Mesenchymal stem cell (in vitro differentiated cells and primary cell): ENCODE measurements around the gene SLCO2A1.
A peak's percentile ranks its signal among the peaks of the same experiment; 100 is the strongest.

ENCODE experiments used
- DNase-seq: peaks from one replicate; pipeline ENCODE4 v3.0.0-alpha.2; 2013
- H2AFZ ChIP-seq: one replicate; pipeline ENCODE4 v1.6.1; 2013; ENCODE audit warnings: low read depth, mild to moderate bottlenecking, control low read depth, inconsistent platforms, low read length, moderate library complexity
- H2AK5ac ChIP-seq: 2 replicates; pipeline ENCODE4 v1.6.1; 2013; ENCODE audit warnings: low read length, moderate library complexity, mild to moderate bottlenecking, inconsistent platforms; ENCODE audit not compliant: severe bottlenecking
- H2BK120ac ChIP-seq: one replicate; pipeline ENCODE4 v1.6.1; 2013; ENCODE audit warnings: low read depth, mild to moderate bottlenecking, inconsistent platforms, low read length, moderate library complexity
- H2BK12ac ChIP-seq, 2 experiments: one replicate each; pipeline ENCODE4 v1.6.1; 2013; ENCODE audit warnings: inconsistent platforms in 2 of 2, low read length in 2 of 2, mild to moderate bottlenecking in 2 of 2, moderate library complexity in 2 of 2, control low read depth in 1 of 2
- H2BK15ac ChIP-seq: one replicate; pipeline ENCODE4 v1.6.1; 2013; ENCODE audit warnings: mild to moderate bottlenecking, low read depth, inconsistent platforms; ENCODE audit not compliant: poor library complexity, severe bottlenecking
- H2BK5ac ChIP-seq: 2 replicates; pipeline ENCODE4 v1.6.1; 2013; ENCODE audit warnings: low read depth, mild to moderate bottlenecking, low read length, control low read depth, inconsistent platforms; ENCODE audit not compliant: poor library complexity, severe bottlenecking
- H3K14ac ChIP-seq, 2 experiments: one replicate each; pipeline ENCODE4 v1.6.1; 2013; ENCODE audit warnings: inconsistent platforms in 2 of 2, low read length in 2 of 2, control low read depth in 1 of 2, mild to moderate bottlenecking in 1 of 2, moderate library complexity in 1 of 2
- H3K18ac ChIP-seq, 2 experiments: one replicate each; pipeline ENCODE4 v1.6.1; 2013; ENCODE audit warnings: inconsistent platforms in 2 of 2, low read length in 2 of 2, control low read depth in 1 of 2, low read depth in 1 of 2, mild to moderate bottlenecking in 1 of 2
- H3K23ac ChIP-seq, 2 experiments: one replicate each; pipeline ENCODE4 v1.6.1; 2013; ENCODE audit warnings: inconsistent platforms in 2 of 2, low read length in 2 of 2, mild to moderate bottlenecking in 2 of 2, moderate library complexity in 2 of 2, control low read depth in 1 of 2
- H3K27ac ChIP-seq: 2 replicates; pipeline ENCODE4 v1.5.1; 2013; ENCODE audit warnings: mild to moderate bottlenecking, moderate library complexity, low read length, control low read depth, inconsistent platforms; ENCODE audit not compliant: poor library complexity, severe bottlenecking
- H3K27me3 ChIP-seq, 2 experiments: 2 replicates each; pipeline versions ENCODE4 v1.6.1 to v1.7.0; 2013; ENCODE audit warnings: low read length in 2 of 2, mild to moderate bottlenecking in 2 of 2, moderate library complexity in 2 of 2, control low read depth in 1 of 2, inconsistent platforms in 1 of 2; ENCODE audit not compliant: control insufficient read depth in 1 of 2, insufficient read depth in 1 of 2
- H3K36me3 ChIP-seq, 2 experiments: 2 replicates each; pipeline versions ENCODE4 v1.6.1 to v1.7.0; 2013; ENCODE audit warnings: low read length in 2 of 2, control low read depth in 1 of 2, inconsistent platforms in 1 of 2, low read depth in 1 of 2, mild to moderate bottlenecking in 1 of 2; ENCODE audit not compliant: insufficient read depth in 2 of 2, control insufficient read depth in 1 of 2
- H3K4ac ChIP-seq, 2 experiments: one replicate each; pipeline ENCODE4 v1.6.1; 2013; ENCODE audit warnings: inconsistent platforms in 2 of 2, low read length in 2 of 2, mild to moderate bottlenecking in 2 of 2, moderate library complexity in 2 of 2, control low read depth in 1 of 2, low read depth in 1 of 2
- H3K4me1 ChIP-seq: 2 replicates; pipeline ENCODE4 v1.6.1; 2013; ENCODE audit warnings: low read depth, low read length, control low read depth; ENCODE audit not compliant: control insufficient read depth, insufficient read depth
- H3K4me2 ChIP-seq: 2 replicates; pipeline ENCODE4 v1.6.1; 2013; ENCODE audit warnings: low read length, mild to moderate bottlenecking, inconsistent platforms; ENCODE audit not compliant: poor library complexity, severe bottlenecking
- H3K4me3 ChIP-seq, 2 experiments: 2 replicates each; pipeline versions ENCODE4 v1.5.1 to v1.7.0; 2013; ENCODE audit warnings: low read length in 2 of 2, mild to moderate bottlenecking in 2 of 2, control low read depth in 1 of 2, low read depth in 1 of 2; ENCODE audit not compliant: insufficient read depth in 1 of 2
- H3K79me1 ChIP-seq: replicated peaks from 2 replicates; pipeline ENCODE4 v1.6.1; 2013; ENCODE audit warnings: mild to moderate bottlenecking, control low read depth, low read length, inconsistent platforms; ENCODE audit not compliant: poor library complexity, severe bottlenecking
- H3K9ac ChIP-seq: 2 replicates; pipeline ENCODE4 v1.7.0; 2013; ENCODE audit warnings: mild to moderate bottlenecking, low read length, moderate library complexity
- H3K9me3 ChIP-seq: 2 replicates; pipeline ENCODE4 v1.7.0; 2013; ENCODE audit warnings: mild to moderate bottlenecking, low read length; ENCODE audit not compliant: control insufficient read depth
- H4K8ac ChIP-seq: one replicate; pipeline ENCODE4 v1.6.1; 2013; ENCODE audit warnings: inconsistent platforms, mild to moderate bottlenecking, low read length, moderate library complexity
- H4K91ac ChIP-seq: one replicate; pipeline ENCODE4 v1.6.1; 2013; ENCODE audit warnings: mild to moderate bottlenecking, low read length, inconsistent platforms
- WGBS: methylation state at CpG from one replicate; pipeline ENCODE4 v1.1.7; 2013; ENCODE audit warnings: mixed read lengths; 5-methylcytosine and 5-hydroxymethylcytosine counted together

The SLCO2A1 gene

GRCh38 chr3:134059671-134060560, 30.2 kb upstream of the SLCO2A1 start:
- no peak for DNase-seq
- no peak overlapping the region for H3K18ac ChIP-seq
- no peak overlapping the region for H2AK5ac ChIP-seq
- H3K4ac ChIP-seq: no peak overlapping the region
- no peaks in the 10 kb centered on the region for H3K79me1 ChIP-seq
- H3K4me1 ChIP-seq: no peaks in the 10 kb centered on the region
- H2BK120ac ChIP-seq: no peak overlapping the region
- no peak overlapping the region for H2BK15ac ChIP-seq
- H3K4me2 ChIP-seq: no peak overlapping the region
- no peak overlapping the region for H2BK5ac ChIP-seq
- H3K9me3 ChIP-seq: no peaks in the 10 kb centered on the region
- WGBS: 79% methylated on average over 9 of the region's 9 CpGs
- no peak overlapping the region for H3K9ac ChIP-seq
- no peak overlapping the region for H2AFZ ChIP-seq
- no peak overlapping the region for H4K8ac ChIP-seq
- H4K91ac ChIP-seq: no peak overlapping the region
- no peak overlapping the region for H3K27ac ChIP-seq
- H3K23ac ChIP-seq: no peak overlapping the region
- no peak overlapping the region for H3K4me3 ChIP-seq
- H3K36me3 ChIP-seq: no peaks in the 10 kb centered on the region
- no peak overlapping the region for H2BK12ac ChIP-seq
- H3K27me3 ChIP-seq: peaks cover 3 to 22% of the 10 kb centered on the region in 2 experiments
- no peak overlapping the region for H3K14ac ChIP-seq

DNA sequence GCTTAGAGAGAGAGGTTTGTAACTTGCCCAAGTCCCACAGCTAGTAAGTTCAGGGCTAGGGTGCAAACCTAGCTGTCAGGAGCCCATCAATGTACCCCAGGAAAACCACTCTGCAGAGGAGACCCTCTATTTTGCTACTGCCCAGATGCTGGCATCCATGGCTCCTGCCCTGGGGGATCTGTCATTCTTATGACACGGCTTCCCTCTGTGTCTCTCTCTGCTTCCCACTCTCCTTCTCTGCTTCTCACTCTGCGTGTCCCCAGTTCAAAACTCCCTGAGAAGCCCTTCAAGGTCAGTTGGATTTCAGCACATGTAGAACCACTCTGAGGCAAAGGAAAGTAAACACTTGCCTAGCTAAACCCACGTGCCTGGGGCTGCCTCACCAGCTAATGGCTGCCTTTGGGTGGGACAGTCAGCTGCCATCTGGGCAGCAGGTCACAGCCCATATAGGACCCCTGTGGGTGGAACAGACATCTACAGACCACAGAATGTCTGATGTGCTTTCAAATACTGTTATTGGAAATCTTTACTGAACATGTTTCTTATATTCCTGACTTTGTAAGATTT, 29.4 kb upstream of the SLCO2A1 start:
- H2BK120ac ChIP-seq: no peak overlapping the region
- no peak overlapping the region for H2AFZ ChIP-seq
- no peak overlapping the region for H3K4me2 ChIP-seq
- no peak overlapping the region for H3K23ac ChIP-seq
- DNase-seq: no peak
- no peaks in the 10 kb centered on the region for H3K4me1 ChIP-seq
- H3K4me3 ChIP-seq: no peak overlapping the region
- H2BK15ac ChIP-seq: no peak overlapping the region
- peaks cover 3 to 22% of the 10 kb centered on the region in 2 experiments for H3K27me3 ChIP-seq
- no peaks in the 10 kb centered on the region for H3K79me1 ChIP-seq
- no peak overlapping the region for H2BK5ac ChIP-seq
- H3K4ac ChIP-seq: no peak overlapping the region
- 71% methylated on average over 3 of the region's 3 CpGs for WGBS
- no peak overlapping the region for H2AK5ac ChIP-seq
- no peak overlapping the region for H4K91ac ChIP-seq
- no peaks in the 10 kb centered on the region for H3K9me3 ChIP-seq
- no peak overlapping the region for H4K8ac ChIP-seq
- H2BK12ac ChIP-seq: no peak overlapping the region
- H3K18ac ChIP-seq: no peak overlapping the region
- no peaks in the 10 kb centered on the region for H3K36me3 ChIP-seq
- no peak overlapping the region for H3K27ac ChIP-seq
- no peak overlapping the region for H3K14ac ChIP-seq
- no peak overlapping the region for H3K9ac ChIP-seq

GRCh38 chr3:134057654-134058110, 28.0 kb upstream of the SLCO2A1 start:
- Histone ChIP-seq H2BK12ac (no peak overlapping the region), H4K91ac (no peak overlapping the region), H2AK5ac (no peak overlapping the region), H3K4ac (no peak overlapping the region), H3K9me3 (no peaks in the 10 kb centered on the region), H3K79me1 (no peaks in the 10 kb centered on the region), H3K4me1 (no peaks in the 10 kb centered on the region), H2BK5ac (no peak overlapping the region), H3K23ac (no peak overlapping the region), H3K18ac (peak overlapping the region in 1 of 2 experiments; percentile 42), H3K27ac (no peak overlapping the region), H3K9ac (no peak overlapping the region), H2AFZ (no peak overlapping the region), H4K8ac (no peak overlapping the region), H3K36me3 (no peaks in the 10 kb centered on the region), H3K27me3 (peaks cover 3 to 22% of the 10 kb centered on the region in 2 experiments), H2BK15ac (no peak overlapping the region), H2BK120ac (no peak overlapping the region), H3K4me3 (no peak overlapping the region), H3K4me2 (no peak overlapping the region), H3K14ac (peak overlapping the region in 1 of 2 experiments; percentile 67)
- WGBS: 75% methylated on average over 7 of the region's 7 CpGs
- DNase-seq: no peak

GRCh38 chr3:134057006-134057653, 27.4 kb upstream of the SLCO2A1 start:
- no peak overlapping the region for H3K23ac ChIP-seq
- no peak overlapping the region for H2BK15ac ChIP-seq
- no peak overlapping the region for H2AFZ ChIP-seq
- no peaks in the 10 kb centered on the region for H3K4me1 ChIP-seq
- no peak overlapping the region for H3K4ac ChIP-seq
- no peak overlapping the region for H3K4me2 ChIP-seq
- no peak overlapping the region for H3K27ac ChIP-seq
- peak overlapping the region; percentile 6 for H4K91ac ChIP-seq
- no peaks in the 10 kb centered on the region for H3K79me1 ChIP-seq
- peak; percentile 20 for DNase-seq
- no peak overlapping the region for H4K8ac ChIP-seq
- no peak overlapping the region for H3K4me3 ChIP-seq
- H3K9me3 ChIP-seq: no peaks in the 10 kb centered on the region
- no peak overlapping the region for H2AK5ac ChIP-seq
- H3K27me3 ChIP-seq: peaks cover 3 to 22% of the 10 kb centered on the region in 2 experiments
- no peaks in the 10 kb centered on the region for H3K36me3 ChIP-seq
- WGBS: 31% methylated on average over 2 of the region's 2 CpGs
- no peak overlapping the region for H2BK12ac ChIP-seq
- H3K9ac ChIP-seq: no peak overlapping the region
- H3K14ac ChIP-seq: peak overlapping the region in 1 of 2 experiments; percentile 67
- no peak overlapping the region for H2BK5ac ChIP-seq
- no peak overlapping the region for H3K18ac ChIP-seq
- no peak overlapping the region for H2BK120ac ChIP-seq
